ENCODE results near the gene CYCS. TPM values are rescaled to one million over a fixed set of nuclear protein-coding genes. Genes with fewer than 3 reads are reported as not detected.
A peak's percentile ranks its signal among the peaks of the same experiment; 100 is the strongest.

Gene CYCS
- total and polyA plus RNA-seq, 10 of the 15 experiments (the other 5 are each of a cell fraction or from before 2014, with no cell fraction given), result 113 to 952 (median 356) TPM

DNA sequence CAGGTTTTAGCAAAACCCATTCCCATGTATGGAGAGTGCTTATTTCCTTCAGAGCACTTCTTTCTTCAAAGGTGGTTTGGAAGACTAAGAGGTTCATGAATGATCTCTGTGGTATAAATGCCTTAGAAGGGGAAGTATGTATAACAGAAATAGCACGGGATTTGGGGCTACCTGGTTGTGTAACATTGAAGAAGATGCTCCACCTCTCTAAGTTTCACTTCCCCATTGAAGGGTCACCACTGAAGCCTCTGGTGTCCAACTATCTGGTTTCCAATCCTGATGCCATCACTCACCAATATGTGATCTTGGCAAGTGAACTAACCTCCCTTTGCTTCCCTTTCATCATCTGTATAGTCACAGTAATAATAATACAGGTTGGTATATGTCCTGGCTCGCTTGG, 37.2 kb downstream of the CYCS start (continued):
- TF ChIP-seq ZBTB33 (IDR thresholded peaks at IDR 0.05) (no peak), TAF1 (IDR thresholded peaks at IDR 0.05; ENCODE audit: borderline replicate concordance, low read depth, low read length) (no peak), SMC3 (IDR thresholded peaks at IDR 0.05; ENCODE audit: borderline replicate concordance, low read length) (no peak), NRF1 (conservative IDR thresholded peaks at IDR 0.05; ENCODE audit: low read depth, low read length) (no peak), CBFB (IDR thresholded peaks at IDR 0.05; ENCODE audit: low read depth) (no peak), YY1 (IDR thresholded peaks at IDR 0.05; ENCODE audit: low read depth, low read length) (no peak), FOXK2 (IDR thresholded peaks at IDR 0.05) (no peak), SIX5 (IDR thresholded peaks at IDR 0.05; ENCODE audit: low read depth, low read length, severe bottlenecking) (no peak), MEF2B (IDR thresholded peaks at IDR 0.05; ENCODE audit: partially characterized antibody, poor library complexity, severe bottlenecking) (peak; percentile 19), SPI1 (IDR thresholded peaks at IDR 0.05; ENCODE audit: borderline replicate concordance, insufficient read depth, low read depth, low read length) (peak; percentile 98), CBX5 (IDR thresholded peaks at IDR 0.05; ENCODE audit: low read depth) (no peak), SMARCA5 (IDR thresholded peaks at IDR 0.05) (no peak), ZNF207 (IDR thresholded peaks at IDR 0.05; ENCODE audit: borderline replicate concordance) (no peak), ZNF384 (IDR thresholded peaks at IDR 0.05; ENCODE audit: borderline replicate concordance, low read depth, low read length) (no peak), GATAD2B (conservative IDR thresholded peaks at IDR 0.05; ENCODE audit: low read depth) (no peak), RAD51 (IDR thresholded peaks at IDR 0.05) (no peak), BMI1 (IDR thresholded peaks at IDR 0.05; ENCODE audit: borderline replicate concordance) (no peak), CREB1 (IDR thresholded peaks at IDR 0.05; ENCODE audit: low read depth) (no peak), BCL3 (IDR thresholded peaks at IDR 0.05; ENCODE audit: borderline replicate concordance, insufficient read depth, low read depth, low read length, poor library complexity, severe bottlenecking) (no peak), SREBF2 (IDR thresholded peaks at IDR 0.05; ENCODE audit: low read length) (no peak), PML (IDR thresholded peaks at IDR 0.05; ENCODE audit: low read length) (no peak)
- TF ChIP-seq, protein P1, sequence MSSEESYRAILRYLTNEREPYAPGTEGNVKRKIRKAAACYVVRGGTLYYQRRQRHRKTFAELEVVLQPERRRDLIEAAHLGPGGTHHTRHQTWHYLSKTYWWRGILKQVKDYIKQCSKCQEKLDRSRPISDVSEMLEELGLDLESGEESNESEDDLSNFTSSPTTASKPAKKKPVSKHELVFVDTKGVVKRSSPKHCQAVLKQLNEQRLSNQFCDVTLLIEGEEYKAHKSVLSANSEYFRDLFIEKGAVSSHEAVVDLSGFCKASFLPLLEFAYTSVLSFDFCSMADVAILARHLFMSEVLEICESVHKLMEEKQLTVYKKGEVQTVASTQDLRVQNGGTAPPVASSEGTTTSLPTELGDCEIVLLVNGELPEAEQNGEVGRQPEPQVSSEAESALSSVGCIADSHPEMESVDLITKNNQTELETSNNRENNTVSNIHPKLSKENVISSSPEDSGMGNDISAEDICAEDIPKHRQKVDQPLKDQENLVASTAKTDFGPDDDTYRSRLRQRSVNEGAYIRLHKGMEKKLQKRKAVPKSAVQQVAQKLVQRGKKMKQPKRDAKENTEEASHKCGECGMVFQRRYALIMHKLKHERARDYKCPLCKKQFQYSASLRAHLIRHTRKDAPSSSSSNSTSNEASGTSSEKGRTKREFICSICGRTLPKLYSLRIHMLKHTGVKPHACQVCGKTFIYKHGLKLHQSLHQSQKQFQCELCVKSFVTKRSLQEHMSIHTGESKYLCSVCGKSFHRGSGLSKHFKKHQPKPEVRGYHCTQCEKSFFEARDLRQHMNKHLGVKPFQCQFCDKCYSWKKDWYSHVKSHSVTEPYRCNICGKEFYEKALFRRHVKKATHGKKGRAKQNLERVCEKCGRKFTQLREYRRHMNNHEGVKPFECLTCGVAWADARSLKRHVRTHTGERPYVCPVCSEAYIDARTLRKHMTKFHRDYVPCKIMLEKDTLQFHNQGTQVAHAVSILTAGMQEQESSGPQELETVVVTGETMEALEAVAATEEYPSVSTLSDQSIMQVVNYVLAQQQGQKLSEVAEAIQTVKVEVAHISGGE (CRISPR knock-in tag; IDR thresholded peaks at IDR 0.05), result no peak
- TF ChIP-seq, protein P2, sequence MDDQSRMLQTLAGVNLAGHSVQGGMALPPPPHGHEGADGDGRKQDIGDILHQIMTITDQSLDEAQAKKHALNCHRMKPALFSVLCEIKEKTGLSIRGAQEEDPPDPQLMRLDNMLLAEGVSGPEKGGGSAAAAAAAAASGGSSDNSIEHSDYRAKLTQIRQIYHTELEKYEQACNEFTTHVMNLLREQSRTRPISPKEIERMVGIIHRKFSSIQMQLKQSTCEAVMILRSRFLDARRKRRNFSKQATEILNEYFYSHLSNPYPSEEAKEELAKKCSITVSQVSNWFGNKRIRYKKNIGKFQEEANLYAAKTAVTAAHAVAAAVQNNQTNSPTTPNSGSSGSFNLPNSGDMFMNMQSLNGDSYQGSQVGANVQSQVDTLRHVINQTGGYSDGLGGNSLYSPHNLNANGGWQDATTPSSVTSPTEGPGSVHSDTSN (IDR thresholded peaks at IDR 0.05; ENCODE audit: insufficient replicate concordance, low read depth, low read length), result no peak
- TF ChIP-seq, protein P3, sequence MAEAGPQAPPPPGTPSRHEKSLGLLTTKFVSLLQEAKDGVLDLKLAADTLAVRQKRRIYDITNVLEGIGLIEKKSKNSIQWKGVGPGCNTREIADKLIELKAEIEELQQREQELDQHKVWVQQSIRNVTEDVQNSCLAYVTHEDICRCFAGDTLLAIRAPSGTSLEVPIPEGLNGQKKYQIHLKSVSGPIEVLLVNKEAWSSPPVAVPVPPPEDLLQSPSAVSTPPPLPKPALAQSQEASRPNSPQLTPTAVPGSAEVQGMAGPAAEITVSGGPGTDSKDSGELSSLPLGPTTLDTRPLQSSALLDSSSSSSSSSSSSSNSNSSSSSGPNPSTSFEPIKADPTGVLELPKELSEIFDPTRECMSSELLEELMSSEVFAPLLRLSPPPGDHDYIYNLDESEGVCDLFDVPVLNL (IDR thresholded peaks at IDR 0.05; ENCODE audit: low read depth, low read length), result no peak
